ENCODE measurements around the gene CENPK. TPM values are rescaled to one million over a fixed set of nuclear protein-coding genes. Genes with fewer than 3 reads are reported as not detected.
"Not testable (repeated sequence)": the region's sequence is repeated elsewhere in the genome, so short reads cannot be mapped to it uniquely, and the experiment has no call there.

CENPK gene
- total RNA-seq, 2 donors from 2014 or later = 1.2 TPM

DNA sequence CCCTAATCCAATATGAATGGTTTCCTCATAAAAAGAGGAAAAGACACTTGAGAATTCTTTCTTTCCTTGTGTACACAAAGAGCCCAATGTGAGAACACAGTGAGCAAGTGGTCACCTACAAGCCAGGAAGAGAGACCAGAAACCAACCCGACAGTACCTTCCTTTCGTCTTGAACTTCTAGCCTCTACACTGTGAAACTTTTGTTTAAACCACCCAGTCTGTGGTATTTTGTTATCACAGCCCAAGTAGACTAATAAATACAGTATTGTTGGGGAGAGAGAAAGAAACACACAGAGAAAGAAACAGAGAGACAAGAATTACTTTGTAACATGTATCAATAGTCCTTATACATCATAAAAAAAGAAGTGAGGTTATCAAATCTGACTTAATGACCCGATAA is 37.2 kb downstream of the CENPK start:
- ATAC-seq (no peak), DNase-seq (no peak)
- intact Hi-C loops (cut with DNase I) = no loop called here

DNA sequence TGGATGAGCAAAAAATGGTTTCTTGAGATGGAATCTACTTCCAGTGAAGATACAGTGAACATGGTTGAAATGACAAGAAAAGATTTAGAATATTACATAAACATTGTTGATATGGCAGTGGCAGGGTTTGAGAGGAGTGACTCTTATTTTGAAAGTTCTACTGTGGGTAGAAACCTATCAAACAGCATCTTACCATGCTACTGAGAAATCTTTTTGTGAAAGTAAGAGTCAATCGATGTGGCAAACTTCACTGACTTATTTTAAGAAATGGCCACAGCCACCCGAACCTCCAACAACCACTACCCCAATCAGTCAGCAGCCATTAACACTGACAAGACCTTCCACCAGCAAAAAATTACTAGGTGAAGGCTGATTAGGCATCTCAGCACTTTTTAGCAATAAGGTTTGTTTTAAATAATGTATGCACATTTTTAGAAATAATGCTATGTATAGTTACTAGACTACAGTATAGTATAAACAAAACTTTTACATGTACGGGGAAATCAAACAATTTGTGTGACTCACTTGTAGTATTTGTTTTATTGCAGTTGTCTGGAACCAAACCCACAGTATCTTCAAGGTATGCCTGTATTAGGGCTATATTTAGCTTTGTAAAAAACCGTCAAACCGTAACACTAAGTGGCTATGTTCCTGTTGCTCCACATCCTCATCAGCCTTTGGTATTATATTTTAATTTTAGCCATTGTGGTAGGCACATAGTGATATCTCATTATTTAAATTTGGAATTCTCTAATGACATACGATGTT is 50.6 kb downstream of the CENPK start:
- ATAC-seq = no peak
- intact Hi-C loops (cut with DNase I) = no loop called here

DNA sequence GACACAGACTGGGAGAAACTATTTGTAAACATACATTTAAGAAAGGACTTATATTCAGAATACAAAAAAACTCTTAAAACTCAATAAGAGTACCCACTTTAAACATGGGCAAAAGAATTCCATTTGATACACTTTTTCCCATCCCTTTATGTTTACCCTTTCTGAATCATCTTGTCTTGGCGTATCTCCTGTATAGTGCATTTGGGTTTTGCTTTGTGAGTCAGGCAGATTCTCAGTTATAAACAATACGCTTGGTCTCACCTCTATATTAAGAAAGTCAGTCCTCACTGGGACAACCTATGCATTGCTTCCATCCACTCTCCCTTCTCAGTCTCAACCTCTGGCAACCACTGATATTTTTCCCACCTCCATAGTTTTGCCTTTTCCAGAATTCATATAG is 54.0 kb downstream of the CENPK start:
- DNase-seq (no peak), ATAC-seq (no peak)
- intact Hi-C loops (cut with DNase I) = no loop called here

More for the DNA sequence above, 50.6 kb downstream of the CENPK start:
- DNase-seq = no peak

- intact Hi-C loops (cut with DNase I) = no loop called here
- DNase-seq (no peak), ATAC-seq (no peak)
Measured at GRCh38 chr5:65506961-65507360, 56.0 kb downstream of the CENPK start.

DNA sequence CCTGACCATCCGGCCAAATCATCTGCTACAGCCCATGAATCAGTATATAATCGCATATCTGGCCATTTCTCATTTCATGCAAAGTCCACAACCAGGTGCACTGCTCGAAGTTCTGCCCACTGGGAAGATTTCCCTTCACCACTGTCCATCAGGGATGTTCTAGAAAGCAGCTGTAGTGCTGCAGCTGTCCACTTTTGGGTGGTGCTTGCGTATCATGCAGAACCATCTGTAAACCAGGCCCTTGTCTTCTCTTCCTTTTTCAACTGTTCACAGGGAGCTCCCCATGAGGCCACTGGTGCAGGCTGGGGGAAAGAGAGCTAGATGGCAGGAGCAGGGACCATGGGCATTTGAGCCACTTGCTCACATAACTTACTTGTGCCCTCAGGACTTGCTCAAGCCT is 73.8 kb downstream of the CENPK start:
- DNase-seq = no peak
- no peak for ATAC-seq
- intact Hi-C loops (cut with DNase I) = loop anchor here (10.0 kb wide), 3 partner anchors 384 to 854 kb away; no protein-coding TSS in a partner anchor

- not testable (repeated sequence) for DNase-seq
- intact Hi-C loops (cut with DNase I) = loop anchor here (10.0 kb wide), 3 partner anchors 383 to 853 kb away; no protein-coding TSS in a partner anchor
Measured at GRCh38 chr5:65488038-65488687, 74.8 kb downstream of the CENPK start.

GRCh38 chr5:65486803-65487202 is 76.2 kb downstream of the CENPK start:
- DNase-seq, ATAC-seq: not testable (repeated sequence)
- intact Hi-C loops (cut with DNase I) = loop anchor here (10.0 kb wide), 3 partner anchors 382 to 852 kb away; no protein-coding TSS in a partner anchor

More at GRCh38 chr5:65488038-65488687, 74.8 kb downstream of the CENPK start:
- ATAC-seq = not testable (repeated sequence)

- intact Hi-C loops (cut with DNase I) = loop anchor here (10.0 kb wide), 3 partner anchors 381 to 851 kb away; no protein-coding TSS in a partner anchor
- no peak for DNase-seq
Measured at GRCh38 chr5:65485405-65485804, 77.6 kb downstream of the CENPK start.

DNA sequence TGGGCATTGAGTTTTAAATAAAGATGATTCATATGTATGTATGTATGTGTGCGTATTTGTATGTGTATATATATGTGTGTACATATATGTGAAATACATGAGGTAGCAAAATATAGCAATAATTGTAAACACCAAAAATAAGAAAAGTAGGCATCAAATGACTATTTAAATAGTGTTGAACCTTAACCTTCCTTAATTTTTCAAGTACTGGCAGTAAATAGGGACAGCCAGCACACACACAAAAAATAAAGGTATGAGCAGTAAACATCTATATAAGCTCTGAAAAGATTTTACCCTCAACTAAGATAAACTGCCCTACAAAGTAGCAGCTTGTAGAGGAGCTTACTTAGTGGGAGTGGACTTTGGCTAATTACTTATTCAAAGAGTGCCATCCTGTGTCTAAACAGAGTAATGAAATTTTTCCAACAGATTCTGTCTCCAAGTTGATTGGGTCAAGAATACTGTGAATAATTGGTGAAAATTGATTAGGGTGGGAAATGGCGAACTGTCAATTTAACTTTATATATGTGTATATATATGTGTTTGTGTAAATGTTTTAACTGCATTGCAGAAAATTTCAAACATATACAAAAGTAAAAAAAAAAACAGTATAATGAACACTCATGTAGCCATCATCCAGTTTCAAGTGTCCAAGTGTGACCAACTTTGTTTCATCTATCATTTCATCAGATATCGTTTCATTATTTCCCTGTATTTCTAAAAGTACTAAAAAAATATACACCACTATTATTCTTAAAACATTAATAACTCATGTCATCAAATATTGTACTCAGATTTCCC is 79.2 kb downstream of the CENPK start:
- intact Hi-C loops (cut with DNase I) = loop anchor here (2.0 to 10.0 kb wide), 6 partner anchors 379 to 849 kb away; no protein-coding TSS in a partner anchor
- DNase-seq = no peak
- peak; percentile 67 to 69 for ATAC-seq

More at GRCh38 chr5:65485405-65485804, 77.6 kb downstream of the CENPK start:
- ATAC-seq = no peak

DNA sequence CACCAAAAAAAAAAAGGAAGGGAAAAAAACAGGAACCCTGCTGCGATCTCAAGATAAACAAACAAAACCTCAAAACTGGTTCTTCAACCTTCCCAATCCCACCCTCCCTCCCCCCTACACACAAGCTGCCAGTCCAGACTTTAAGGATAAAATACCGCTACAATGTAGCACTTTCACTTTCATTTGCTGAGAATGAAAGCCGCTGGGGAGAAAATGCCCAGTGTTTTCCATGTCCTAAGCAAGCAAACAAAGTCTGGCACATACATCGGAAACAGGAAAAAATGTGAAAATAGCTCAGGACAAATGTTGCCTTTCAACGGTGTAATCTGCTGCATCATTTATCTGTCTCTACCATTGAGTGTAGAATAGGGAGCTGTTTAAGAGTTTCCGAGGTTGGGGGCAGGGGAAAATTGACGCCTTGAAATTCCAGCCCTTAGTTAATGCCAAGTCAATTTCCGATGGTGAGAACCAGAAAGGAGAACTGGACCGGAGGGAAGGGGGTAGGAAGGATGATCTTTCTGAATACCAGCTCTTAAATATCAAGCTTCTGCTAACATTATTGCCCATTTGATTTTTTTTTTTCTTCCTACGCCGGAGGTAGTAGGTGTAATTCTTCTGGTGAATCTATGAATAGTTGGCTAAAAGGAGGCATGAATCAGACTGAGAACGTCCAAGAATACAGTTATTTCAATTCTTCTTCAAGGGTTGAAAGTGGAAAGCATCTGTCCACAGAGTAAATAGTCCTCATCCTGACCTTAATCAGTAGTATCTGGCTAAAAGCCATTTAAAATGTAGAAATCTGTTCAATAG is 80.0 kb downstream of the CENPK start:
- DNase-seq = no peak
- ATAC-seq = peak in 1 of 2 donors; percentile 55

GRCh38 chr5:65482296-65482735 is 80.7 kb downstream of the CENPK start:
- intact Hi-C loops (cut with DNase I) = loop anchor here (2.0 to 10.0 kb wide), 6 partner anchors 378 to 848 kb away; no protein-coding TSS in a partner anchor
- DNase-seq (no peak), ATAC-seq (peak; percentile 6 to 9)

More for the DNA sequence above, 80.0 kb downstream of the CENPK start:
- intact Hi-C loops (cut with DNase I) = loop anchor here (2.0 to 10.0 kb wide), 6 partner anchors 378 to 848 kb away; no protein-coding TSS in a partner anchor

- ATAC-seq = peak; percentile 95
- intact Hi-C loops (cut with DNase I) = loop anchor here (2.0 to 10.0 kb wide), 6 partner anchors 377 to 847 kb away; no protein-coding TSS in a partner anchor
- DNase-seq = peak; percentile 94
Measured at GRCh38 chr5:65481635-65482295, 81.2 kb downstream of the CENPK start, which contains the start of gene ADAMTS6. Gene ADAMTS6, minus strand, starts transcription at chr5:65481920. Its CDS starts 8,247 bp downstream, at chr5:65473673.

DNA sequence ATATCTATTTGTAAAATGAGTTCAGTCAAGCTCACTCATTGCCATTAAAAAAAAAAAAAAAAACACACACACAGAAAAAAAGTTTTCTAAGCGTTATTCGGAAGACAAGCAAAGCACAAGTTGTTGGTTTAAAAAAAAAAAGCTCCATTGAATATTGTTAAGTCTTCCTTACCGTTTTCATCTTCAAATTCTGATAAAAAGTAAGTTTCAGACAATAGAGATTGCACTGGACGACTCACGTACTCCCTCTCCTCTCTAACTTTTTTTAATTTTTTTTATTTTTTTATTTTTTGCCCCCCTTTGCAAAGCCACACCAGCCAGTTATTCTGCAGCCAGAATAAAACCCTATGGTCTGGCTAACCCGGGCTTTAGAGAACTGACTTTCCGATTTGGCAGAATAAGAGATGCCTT is 81.8 kb downstream of the CENPK start:
- ATAC-seq (peak in 1 of 2 donors; percentile 1), DNase-seq (no peak)
- intact Hi-C loops (cut with DNase I) = loop anchor here (5.0 to 10.0 kb wide), 4 partner anchors 376 to 846 kb away; no protein-coding TSS in a partner anchor

GRCh38 chr5:65480306-65480865 is 82.6 kb downstream of the CENPK start:
- ATAC-seq (peak; percentile 5 to 52), DNase-seq (peak; percentile 73)
- intact Hi-C loops (cut with DNase I) = loop anchor here (5.0 to 10.0 kb wide), 4 partner anchors 376 to 846 kb away; no protein-coding TSS in a partner anchor

GRCh38 chr5:65479527-65479926 is 83.4 kb downstream of the CENPK start:
- ATAC-seq = no peak
- no peak for DNase-seq
- intact Hi-C loops (cut with DNase I) = no loop called here

GRCh38 chr5:65478336-65478735 is 84.6 kb downstream of the CENPK start:
- intact Hi-C loops (cut with DNase I) = no loop called here
- DNase-seq = no peak
- ATAC-seq = no peak

- intact Hi-C loops (cut with DNase I) = no loop called here
- ATAC-seq (no peak), DNase-seq (no peak)
Measured at GRCh38 chr5:65475895-65476294, 87.1 kb downstream of the CENPK start.
